T-helper 1 cell (primary cell): ENCODE measurements around the gene MAP1A.

Source experiments
- DNase-seq, 5 donors: peaks; one replicate each; pipeline ENCODE4 v3.0.0-alpha.2; 2012 to 2020
- total RNA-seq, 4 donors: gene quantifications; one replicate each; lab custom pipeline; 2026; lab: John Stamatoyannopoulos, UW

Gene MAP1A
- total RNA-seq, result 11.0 to 23.4 (median 15.3) reads per million in 4 donors

GRCh38 chr15:43517354-43518196 lies at the start of gene MAP1A:
Gene MAP1A, plus strand, starts transcription at chr15:43517608. Its CDS starts 3,866 bp downstream, at chr15:43521474.
- no peak for DNase-seq

- peak in 1 of 5 donors; percentile 10 for DNase-seq
These were observed 47.5 kb upstream of the MAP1A start for GRCh38 chr15:43469867-43470266.

GRCh38 chr15:43471975-43472374 lies 45.4 kb upstream of the MAP1A start:
- no peak for DNase-seq

- no peak for DNase-seq
These were observed 43.5 kb upstream of the MAP1A start for GRCh38 chr15:43473885-43474284.

GRCh38 chr15:43483297-43484128 lies 33.9 kb upstream of the MAP1A start:
- DNase-seq, result peak in 1 of 5 donors; percentile 8

GRCh38 chr15:43484455-43484854 lies 33.0 kb upstream of the MAP1A start:
- no peak for DNase-seq

- no peak for DNase-seq
These were observed 30.0 kb upstream of the MAP1A start for GRCh38 chr15:43487271-43487895.

- DNase-seq, result no peak
These were observed 28.6 kb upstream of the MAP1A start for GRCh38 chr15:43488790-43489189.

GRCh38 chr15:43489191-43489590 lies 28.2 kb upstream of the MAP1A start:
- DNase-seq, result no peak

GRCh38 chr15:43492266-43492665 lies 25.1 kb upstream of the MAP1A start:
- DNase-seq, result no peak

GRCh38 chr15:43492673-43493601 lies 24.5 kb upstream of the MAP1A start, which contains the start of gene TP53BP1:
Gene TP53BP1, minus strand, starts transcription at chr15:43493156. Its CDS starts 113 bp downstream, at chr15:43493043.
- DNase-seq, result peak; percentile 86 to 95 (median 91)

GRCh38 chr15:43493703-43494472 lies 23.5 kb upstream of the MAP1A start:
- no peak for DNase-seq

GRCh38 chr15:43498990-43499389 lies 18.4 kb upstream of the MAP1A start:
- DNase-seq, result no peak

GRCh38 chr15:43499635-43500034 lies 17.8 kb upstream of the MAP1A start:
- DNase-seq, result no peak

- no peak for DNase-seq
These were observed 11.7 kb upstream of the MAP1A start for GRCh38 chr15:43505738-43506137.

- no peak for DNase-seq
These were observed 9.0 kb upstream of the MAP1A start for GRCh38 chr15:43508421-43508820.

GRCh38 chr15:43508991-43509659 lies 8.3 kb upstream of the MAP1A start:
- DNase-seq, result no peak

GRCh38 chr15:43509660-43510199 lies 7.7 kb upstream of the MAP1A start:
- no peak for DNase-seq

- DNase-seq, result peak; percentile 92 to 99 (median 95)
These were observed 7.0 kb upstream of the MAP1A start for GRCh38 chr15:43510200-43511011.
